Body of pancreas (tissue), 4 donors: ENCODE data around the gene NDFIP1.

ENCODE experiments used
- CTCF ChIP-seq, 7 experiments: fragments of 450-650 bp in 4 of 7; fragments of 200-600 bp in 3 of 7; sonication (generic) in 3 of 7; IDR thresholded peaks; one replicate each; pipeline ENCODE4 v1.5.1; 2016 to 2019; ENCODE audit warnings: antibody characterized with exemption in 7 of 7
- POLR2A ChIP-seq, 3 donors: fragments of 450-650 bp; IDR thresholded peaks; one replicate each; pipeline ENCODE4 v1.6.1; 2016; ENCODE audit warnings: antibody characterized with exemption in 3 of 3, mild to moderate bottlenecking in 2 of 3

- no peak for TF ChIP-seq POLR2A (IDR thresholded peaks at IDR 0.05)
- no peak for TF ChIP-seq CTCF (IDR thresholded peaks at IDR 0.05)
These were observed 61.8 kb downstream of the NDFIP1 start for GRCh38 chr5:142170254-142170953.
